GM21447 (cell line): Measurements from ENCODE around the gene KIFBP.
"Not testable (repeated sequence)": the region's sequence is repeated elsewhere in the genome, so short reads cannot be mapped to it uniquely, and the experiment has no call there.

ENCODE experiments used
- ATAC-seq: cut with Tn5 transposase; IDR thresholded peaks from one replicate; pipeline ENCODE4 v1.9.1; 2021; ENCODE audit not compliant: unreplicated experiment

KIFBP gene, protein sequence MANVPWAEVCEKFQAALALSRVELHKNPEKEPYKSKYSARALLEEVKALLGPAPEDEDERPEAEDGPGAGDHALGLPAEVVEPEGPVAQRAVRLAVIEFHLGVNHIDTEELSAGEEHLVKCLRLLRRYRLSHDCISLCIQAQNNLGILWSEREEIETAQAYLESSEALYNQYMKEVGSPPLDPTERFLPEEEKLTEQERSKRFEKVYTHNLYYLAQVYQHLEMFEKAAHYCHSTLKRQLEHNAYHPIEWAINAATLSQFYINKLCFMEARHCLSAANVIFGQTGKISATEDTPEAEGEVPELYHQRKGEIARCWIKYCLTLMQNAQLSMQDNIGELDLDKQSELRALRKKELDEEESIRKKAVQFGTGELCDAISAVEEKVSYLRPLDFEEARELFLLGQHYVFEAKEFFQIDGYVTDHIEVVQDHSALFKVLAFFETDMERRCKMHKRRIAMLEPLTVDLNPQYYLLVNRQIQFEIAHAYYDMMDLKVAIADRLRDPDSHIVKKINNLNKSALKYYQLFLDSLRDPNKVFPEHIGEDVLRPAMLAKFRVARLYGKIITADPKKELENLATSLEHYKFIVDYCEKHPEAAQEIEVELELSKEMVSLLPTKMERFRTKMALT

DNA sequence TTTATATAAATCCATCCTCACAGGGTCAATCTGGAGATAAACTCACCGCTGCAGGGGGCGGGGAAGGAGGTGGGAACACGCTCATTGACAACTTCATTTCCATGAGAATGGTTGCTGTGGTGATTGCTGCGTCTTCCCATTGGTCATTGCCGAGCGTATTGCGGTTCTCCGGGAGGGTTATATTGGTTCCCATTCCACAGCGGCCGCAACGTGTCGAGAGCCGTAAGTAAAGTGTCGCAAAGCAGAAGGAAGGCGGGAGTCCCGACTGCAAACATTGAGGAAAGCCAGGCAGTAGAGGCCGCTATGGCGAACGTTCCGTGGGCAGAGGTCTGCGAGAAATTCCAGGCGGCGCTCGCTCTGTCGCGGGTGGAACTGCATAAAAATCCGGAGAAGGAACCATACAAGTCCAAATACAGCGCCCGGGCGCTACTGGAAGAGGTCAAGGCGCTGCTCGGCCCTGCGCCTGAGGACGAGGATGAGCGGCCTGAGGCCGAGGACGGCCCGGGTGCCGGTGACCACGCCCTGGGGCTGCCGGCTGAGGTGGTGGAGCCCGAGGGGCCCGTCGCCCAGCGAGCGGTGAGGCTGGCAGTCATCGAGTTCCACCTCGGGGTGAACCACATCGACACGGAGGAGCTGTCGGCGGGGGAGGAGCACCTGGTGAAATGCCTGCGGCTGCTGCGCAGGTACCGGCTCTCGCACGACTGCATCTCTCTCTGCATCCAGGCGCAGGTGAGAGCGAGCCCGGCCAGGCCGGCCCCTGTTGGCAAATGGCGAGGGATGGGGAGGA, at the start of gene KIFBP:
Gene KIFBP, plus strand, starts transcription at position 274 of the 787 bp plus-strand sequence. Its CDS starts 30 bp downstream, at position 304.
- peak; percentile 81 for ATAC-seq

DNA sequence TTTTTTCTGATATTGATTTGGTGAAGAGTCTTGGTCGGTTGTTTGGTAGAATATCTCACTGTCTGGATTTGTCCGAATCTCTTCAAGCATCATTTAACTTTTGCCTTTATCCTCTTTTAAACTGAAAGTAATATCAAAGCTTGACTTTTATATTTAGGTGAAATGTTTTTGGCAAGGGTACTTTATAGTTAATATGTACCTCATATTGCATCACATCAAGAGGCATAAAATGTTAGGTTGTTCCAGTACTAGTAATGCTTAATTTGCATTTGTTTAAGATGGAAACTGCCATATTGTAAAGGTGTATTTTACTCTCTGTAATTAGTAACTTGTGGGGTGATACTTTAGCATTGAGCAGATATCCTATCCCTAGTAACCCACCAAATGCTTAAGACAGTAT, 49.7 kb upstream of the KIFBP start:
- ATAC-seq = no peak

DNA sequence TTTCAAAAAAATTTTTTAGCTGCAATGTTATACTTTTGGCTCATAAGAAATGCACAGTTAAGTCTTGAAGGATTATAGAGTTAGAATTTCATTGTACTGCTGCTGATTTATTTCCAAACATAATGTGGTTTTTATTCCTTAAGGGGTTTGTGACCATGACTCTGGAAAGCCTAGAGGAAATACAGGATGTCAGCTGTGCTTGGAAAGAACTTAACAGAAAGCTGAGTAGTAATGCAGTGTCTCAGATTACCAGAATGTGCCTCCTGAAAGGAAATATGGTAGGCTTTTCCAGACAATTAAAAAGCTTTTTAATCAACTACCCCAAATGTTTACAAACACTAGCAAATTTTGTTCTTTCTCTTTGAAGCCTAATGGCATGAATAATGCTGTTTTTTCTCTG, 47.7 kb upstream of the KIFBP start:
- not testable (repeated sequence) for ATAC-seq

DNA sequence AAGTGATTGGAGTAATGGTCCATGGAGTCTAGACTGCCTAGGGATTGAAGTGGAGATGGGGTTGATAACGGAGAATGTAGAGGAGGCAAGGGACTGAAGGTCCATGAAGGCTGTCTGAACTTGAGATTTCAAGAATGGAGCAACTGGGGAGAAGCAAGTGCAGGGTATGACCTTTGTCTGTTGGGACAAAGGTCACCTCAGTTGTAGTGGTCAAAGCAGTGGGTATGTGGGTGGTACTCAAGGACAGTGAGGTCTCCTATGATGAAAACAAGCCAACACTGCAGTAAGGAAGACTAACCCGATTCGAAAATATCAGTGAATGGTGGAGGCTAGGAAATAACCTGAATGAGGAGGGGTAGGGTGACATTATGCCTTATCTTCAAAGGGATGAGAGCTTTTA, 38.0 kb upstream of the KIFBP start:
- ATAC-seq = no peak

DNA sequence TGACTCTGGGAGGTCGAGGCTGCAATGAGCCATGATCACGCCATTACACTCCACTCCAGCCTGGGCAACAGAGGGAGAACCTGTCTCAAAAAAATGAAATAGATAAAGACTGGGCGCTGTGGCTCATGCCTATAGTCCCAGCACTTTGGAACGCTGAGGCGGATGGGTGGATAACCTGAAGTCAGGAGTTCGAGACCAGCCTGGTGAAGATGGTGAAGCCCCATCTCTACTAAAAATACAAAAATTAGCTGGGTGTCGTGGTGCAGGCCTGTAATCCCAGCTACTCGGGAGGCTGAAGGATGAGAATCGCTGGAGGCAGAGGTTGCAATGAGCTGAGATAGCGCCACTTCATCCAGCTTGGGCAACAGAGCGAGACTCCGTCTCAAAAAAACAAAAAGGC, 33.7 kb upstream of the KIFBP start:
- ATAC-seq = no peak

DNA sequence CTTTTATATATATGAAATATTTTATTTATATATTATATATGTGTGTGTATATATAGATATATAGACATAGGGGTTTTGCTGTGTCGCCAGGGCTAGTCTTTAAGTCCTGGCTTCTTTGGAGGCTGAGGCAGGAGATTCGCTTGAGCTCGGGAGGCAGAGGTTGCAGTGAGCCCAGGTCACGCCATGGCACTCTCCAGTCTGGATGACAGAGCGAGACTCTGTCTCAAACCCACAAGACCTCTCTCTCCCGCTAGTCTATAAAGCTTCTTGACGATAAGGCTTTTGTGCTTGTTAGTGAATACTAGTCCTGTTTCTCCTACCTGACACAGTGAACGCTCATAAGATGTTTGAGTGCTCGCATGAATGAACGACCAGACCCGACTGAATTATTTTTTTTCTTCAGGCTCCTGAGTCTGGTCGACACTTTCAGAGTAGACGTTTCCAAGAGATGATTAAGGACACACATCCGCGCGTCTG, 33.2 kb upstream of the KIFBP start:
- ATAC-seq = peak; percentile 5

DNA sequence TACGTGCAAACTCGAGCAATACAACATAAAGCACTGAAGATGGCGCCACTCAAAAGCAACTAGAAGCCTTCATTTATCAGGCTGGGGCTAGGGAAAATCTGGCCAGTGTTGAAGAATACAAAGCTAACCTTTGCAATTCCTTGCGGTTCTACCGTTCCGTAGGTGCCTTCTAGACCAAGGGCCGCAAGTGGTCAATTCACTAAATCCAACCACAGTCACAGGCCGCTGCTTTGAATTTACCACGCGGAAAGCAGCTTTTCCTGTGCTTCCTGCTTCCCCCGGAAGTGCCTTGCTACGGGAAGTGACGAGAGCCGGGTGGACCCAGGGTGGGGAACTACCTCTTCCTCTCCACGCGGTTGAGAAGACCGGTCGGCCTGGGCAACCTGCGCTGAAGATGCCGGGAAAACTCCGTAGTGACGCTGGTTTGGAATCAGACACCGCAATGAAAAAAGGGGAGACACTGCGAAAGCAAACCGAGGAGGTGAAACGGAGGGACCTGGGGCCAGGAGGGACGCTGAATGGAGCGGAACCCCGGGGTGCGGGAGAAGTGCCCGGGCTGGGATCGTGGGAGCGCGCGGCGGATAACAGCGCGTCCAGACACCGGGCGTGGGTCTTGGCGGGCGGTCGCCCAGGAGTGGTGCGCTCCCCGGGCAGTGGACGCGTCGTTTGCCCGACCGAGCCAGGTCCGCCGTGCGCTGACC, 32.6 kb upstream of the KIFBP start, which contains the start of gene DDX21:
Gene DDX21, plus strand, starts transcription at position 339 of the 701 bp plus-strand sequence. Its CDS starts 56 bp downstream, at position 395.
- ATAC-seq = peak; percentile 77

DNA sequence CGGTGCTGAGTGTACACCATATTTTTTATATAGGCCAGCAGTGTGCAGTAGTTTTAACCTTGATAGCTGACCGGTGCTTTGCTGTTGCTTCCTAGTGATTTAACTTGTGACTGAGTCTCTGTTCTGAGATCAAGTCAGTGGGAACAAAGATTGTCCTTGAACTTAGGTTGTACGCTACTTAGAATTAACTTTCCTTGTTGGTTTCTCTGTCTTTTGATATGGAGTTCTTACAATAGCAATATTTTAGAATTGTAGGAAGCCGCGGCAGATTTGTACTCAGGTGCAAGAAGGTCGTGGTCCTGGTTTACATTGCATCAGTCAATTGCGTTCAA, 31.4 kb upstream of the KIFBP start:
- no peak for ATAC-seq

DNA sequence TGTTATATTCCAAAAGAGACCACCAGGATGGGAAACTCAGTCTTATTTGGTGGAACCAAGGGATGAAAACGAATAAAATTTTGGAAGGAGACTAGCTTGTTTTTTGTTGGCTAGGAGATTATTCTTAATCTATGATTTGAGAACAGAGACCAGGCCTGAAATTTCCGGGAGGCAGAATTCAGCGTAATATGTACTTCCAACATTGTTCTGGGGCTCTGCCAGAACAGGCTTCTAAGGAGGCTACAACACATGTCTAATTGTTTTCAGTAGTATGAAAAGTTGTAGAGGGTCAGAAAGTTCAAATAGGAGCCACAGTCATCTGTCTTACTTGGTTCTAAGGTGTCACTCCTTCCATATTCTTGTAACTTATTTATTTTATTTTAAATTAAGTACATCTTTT, 30.9 kb upstream of the KIFBP start:
- ATAC-seq = no peak

DNA sequence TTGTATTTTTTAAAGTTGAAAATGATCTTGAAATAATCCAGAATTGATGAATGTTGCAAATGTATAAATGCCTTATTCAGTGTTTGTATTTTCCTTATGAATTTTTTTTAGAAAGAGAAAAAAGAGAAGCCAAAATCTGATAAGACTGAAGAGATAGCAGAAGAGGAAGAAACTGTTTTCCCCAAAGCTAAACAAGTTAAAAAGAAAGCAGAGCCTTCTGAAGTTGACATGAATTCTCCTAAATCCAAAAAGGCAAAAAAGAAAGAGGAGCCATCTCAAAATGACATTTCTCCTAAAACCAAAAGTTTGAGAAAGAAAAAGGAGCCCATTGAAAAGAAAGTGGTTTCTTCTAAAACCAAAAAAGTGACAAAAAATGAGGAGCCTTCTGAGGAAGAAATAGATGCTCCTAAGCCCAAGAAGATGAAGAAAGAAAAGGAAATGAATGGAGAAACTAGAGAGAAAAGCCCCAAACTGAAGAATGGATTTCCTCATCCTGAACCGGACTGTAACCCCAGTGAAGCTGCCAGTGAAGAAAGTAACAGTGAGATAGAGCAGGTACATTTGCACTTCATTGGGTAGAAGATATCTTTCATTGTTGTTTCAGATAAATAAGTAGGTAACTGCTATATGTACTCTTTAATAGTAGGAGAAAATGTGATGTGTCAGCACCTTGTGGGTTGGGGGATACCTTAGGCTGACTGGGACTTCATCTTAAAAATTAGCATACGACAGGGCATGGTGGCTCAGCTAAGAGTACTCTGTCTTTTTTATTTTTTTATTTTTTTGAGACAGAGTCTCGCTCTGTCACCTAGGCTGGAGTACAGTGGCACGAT, 28.7 kb upstream of the KIFBP start:
- ATAC-seq = no peak

DNA sequence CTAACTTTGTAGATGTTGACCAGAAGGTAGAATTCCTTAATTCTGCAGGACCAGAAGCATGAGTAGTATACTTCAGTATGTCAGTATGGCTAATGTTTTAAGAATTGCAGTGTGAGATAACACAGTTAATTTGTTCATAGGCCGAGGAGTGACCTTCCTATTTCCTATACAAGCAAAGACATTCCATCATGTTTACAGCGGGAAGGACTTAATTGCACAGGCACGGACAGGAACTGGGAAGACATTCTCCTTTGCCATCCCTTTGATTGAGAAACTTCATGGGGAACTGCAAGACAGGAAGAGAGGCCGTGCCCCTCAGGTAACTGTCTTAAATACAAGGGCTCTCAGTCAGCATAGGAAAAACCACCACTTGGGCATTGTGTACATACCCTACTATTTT, 25.5 kb upstream of the KIFBP start:
- no peak for ATAC-seq

DNA sequence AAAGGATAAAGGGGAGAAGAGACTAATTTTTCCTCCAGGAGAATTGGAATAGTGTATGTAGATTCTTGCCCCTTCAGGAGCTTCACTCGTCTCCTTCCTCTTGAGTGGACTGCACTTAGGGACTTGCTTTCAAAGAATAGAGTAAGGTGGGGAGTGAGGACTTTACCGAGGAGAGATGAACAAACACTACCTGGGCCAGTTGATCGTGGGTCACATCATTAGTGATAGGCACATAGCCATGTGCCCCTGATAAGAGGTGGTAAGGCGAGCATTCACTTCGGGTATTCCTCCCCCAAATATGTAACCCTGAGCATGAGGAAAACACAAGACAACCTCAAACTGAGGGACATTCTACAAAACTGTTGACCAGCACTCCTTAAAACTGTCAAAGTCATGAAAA, 14.6 kb upstream of the KIFBP start:
- no peak for ATAC-seq

DNA sequence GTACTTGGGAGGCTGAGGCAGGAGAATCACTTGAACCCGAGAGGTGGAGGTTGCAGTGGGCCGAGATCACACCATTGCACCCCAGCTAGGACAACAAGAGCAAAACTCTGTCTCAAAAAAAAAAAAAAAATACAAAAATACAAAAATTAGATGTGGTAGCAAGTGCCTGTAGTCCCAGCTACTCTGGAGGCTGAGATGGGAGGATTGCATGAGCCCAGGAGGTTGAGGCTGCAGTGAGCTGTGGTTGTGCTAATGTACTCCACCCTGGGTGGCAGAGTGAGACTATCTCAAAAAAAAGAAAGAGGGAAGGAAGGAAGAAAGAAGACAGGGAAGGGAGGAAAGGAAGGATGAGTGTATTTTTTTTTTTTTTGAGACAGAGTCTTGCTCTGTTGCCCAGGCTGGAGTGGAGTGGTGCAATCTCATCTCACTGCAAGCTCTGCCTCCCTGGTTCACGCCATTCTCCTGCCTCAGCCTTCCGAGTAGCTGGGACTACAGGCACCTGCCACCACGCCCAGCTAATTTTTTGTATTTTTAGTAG, 12.6 kb upstream of the KIFBP start:
- ATAC-seq = not testable (repeated sequence)

DNA sequence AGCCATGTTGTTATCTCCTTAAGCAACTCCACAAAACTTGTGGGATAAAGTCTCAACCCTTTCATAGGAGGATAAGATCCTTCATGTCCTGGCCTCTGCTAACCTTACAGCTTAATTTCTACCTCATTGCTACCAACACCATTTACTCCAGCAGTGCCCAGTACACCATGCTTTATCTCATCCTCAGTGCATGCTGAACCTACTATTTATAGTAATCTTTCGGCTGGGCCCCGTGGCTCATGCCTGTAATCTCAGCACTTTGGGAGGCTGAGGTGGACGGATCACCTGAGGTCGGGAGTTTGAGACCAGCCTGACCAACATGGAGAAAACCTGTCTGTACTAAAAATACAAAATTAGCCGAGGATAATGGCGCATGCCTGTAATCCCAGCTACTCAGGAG, 8.9 kb upstream of the KIFBP start:
- not testable (repeated sequence) for ATAC-seq

DNA sequence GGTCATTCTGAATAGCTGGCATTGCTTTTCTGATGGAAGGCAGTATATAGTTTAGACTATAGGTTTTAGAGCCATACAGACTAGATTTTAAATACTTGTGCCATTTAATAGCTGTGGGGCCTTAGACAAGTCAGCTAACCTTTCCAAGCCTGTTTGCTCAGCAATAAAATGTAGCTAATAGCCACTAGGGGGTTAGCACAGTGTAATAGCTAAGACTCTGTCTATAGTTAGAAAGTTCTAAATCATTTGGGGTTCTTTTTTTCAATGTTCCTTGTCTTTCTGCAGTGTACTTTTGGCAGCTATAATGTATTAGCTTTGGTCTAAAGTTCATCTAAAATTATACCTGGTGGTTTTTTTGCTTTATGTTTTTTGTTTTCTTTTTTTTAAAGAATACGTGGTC, 7.5 kb upstream of the KIFBP start:
- no peak for ATAC-seq

DNA sequence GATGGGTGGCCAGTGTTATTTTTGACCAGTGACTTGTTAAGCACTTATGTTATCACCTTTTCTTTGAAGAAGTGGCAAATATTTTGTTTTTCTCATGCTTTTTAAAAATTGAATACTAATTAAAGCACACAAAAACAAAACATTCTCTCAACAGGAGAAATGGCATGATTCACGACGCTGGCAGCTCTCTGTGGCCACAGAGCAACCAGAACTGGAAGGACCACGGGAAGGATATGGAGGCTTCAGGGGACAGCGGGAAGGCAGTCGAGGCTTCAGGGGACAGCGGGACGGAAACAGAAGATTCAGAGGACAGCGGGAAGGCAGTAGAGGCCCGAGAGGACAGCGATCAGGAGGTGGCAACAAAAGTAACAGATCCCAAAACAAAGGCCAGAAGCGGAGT, 6.2 kb upstream of the KIFBP start:
- ATAC-seq = no peak

DNA sequence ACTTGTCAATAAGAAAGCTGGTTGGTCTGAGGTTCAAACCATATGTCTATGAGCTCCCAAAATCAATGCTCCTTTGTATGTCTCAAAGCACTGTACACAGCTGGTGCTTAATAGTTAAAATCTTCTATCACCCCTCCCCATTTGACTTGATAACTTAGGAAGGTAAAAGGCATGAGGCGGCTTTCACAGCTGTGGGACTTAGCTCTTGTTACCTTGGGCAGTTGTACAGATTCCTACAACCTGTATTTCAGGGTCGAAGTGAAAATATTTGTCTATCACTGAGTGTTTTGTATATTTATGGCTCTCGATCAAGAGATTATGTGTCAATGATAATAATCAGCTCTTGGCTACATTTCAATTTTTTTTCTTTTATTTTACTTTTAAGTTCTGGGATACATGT, 992 bp upstream of the KIFBP start:
- ATAC-seq = no peak

DNA sequence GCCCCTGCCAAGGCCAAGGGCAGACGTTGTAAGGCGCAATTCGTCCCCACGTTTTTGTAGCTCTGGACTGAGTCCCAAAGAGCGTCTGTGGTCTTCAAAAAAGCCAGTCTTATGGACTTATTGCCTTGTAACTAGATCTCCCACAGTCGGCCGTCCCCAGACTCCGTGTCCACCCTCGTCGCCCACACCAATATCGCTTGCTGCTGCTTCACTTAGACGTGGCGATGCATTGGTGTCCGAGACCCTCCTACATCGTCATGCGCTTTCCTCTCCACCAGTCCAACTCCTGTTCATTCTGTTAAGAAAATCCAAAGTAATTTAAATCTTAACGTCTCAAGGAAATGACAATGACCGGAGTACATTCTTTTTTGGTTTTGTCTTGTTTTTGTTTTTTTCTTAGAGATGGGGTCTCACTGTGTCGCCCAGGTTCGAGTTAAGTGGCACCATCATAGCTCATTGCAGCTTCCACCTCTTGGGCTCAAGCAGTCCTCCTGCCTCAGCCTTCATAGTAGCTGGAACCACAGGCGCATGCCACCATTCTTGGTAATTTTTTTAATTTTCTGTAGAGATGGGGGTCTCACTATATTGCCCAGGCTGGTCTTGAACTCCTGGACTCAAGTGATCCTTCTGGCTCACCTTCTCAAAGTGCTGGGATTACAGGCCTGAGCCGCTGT, 851 bp downstream of the KIFBP start:
- ATAC-seq = peak; percentile 2
